HepG2 (cell line): ENCODE measurements around the gene METTL15. TPM values are rescaled to one million over a fixed set of nuclear protein-coding genes. Genes with fewer than 3 reads are reported as not detected.

Experiments
- ATAC-seq: fragments of 200-7000 bp; cut with Tn5 transposase; 3 replicates; pipeline ENCODE4 v1.9.1; 2020; ENCODE audit warnings: mild to moderate bottlenecking, moderate library complexity
- BruUV-seq: library from RNA; stranded (reverse); fragments of 400-500 nt; replicated peaks from 2 replicates; lab custom pipeline; 2021; lab: Mats Ljungman, UMichigan
- CTCF ChIA-PET: fragments of 300-600 bp; formaldehyde crosslinking; extraction: SDS; loops from one replicate; lab custom pipeline; 2021; ENCODE audit warnings: low total read pairs, inconsistent platforms, low intra/inter-chr PET ratio; lab: Yijun Ruan, JAX
- POLR2A ChIA-PET: fragments of 350-600 bp; sonication (Branson Sonifier 250); formaldehyde crosslinking; loops from one replicate; lab custom pipeline; 2020; ENCODE audit warnings: antibody characterized with exemption, inconsistent platforms; lab: Yijun Ruan, JAX
- DNase-seq: peaks from one replicate; pipeline ENCODE4 v3.0.0-alpha.2; 2015; ENCODE audit warnings: low spot score
- FAIRE-seq: peaks from 3 replicates; lab custom pipeline; 2011; peaks lifted over from hg19 to GRCh38; lab: Jason Lieb, UNC
- H2AFZ ChIP-seq: one replicate; pipeline ENCODE4 v1.6.1; 2011; ENCODE audit warnings: low read length, inconsistent platforms
- H3K27ac ChIP-seq: fragments of 300-600 bp; 3 replicates; pipeline ENCODE4 v1.8.0; 2011; ENCODE audit warnings: mixed run types, mild to moderate bottlenecking, mixed read lengths, low read length, inconsistent platforms; ENCODE audit not compliant: insufficient read depth; ENCODE audit errors: extremely low read length
- H3K27me3 ChIP-seq, 2 experiments: fragments of 200-600 bp in 1 of 2; 2 replicates in 1 of 2; 3 replicates in 1 of 2; pipeline versions ENCODE4 v1.6.0 to v1.8.0; 2011; ENCODE audit warnings: low read length in 2 of 2, mild to moderate bottlenecking in 2 of 2, moderate library complexity in 2 of 2, inconsistent platforms in 1 of 2; ENCODE audit not compliant: insufficient read depth in 2 of 2, control insufficient read depth in 1 of 2
- H3K36me3 ChIP-seq, 2 experiments: fragments of 200-600 bp in 1 of 2; replicated peaks in 1 of 2; 2 replicates in 1 of 2; 3 replicates in 1 of 2; pipeline versions ENCODE4 v1.5.1 to v1.8.0; 2011; ENCODE audit warnings: low read length in 2 of 2, inconsistent platforms in 1 of 2; ENCODE audit not compliant: insufficient read depth in 2 of 2, control insufficient read depth in 1 of 2
- H3K4me1 ChIP-seq: 2 replicates; pipeline ENCODE4 v1.5.1; 2012; ENCODE audit warnings: low read length, inconsistent platforms; ENCODE audit not compliant: insufficient read depth
- H3K4me2 ChIP-seq: 2 replicates; pipeline ENCODE4 v1.6.0; 2011; ENCODE audit warnings: low read depth, low read length, inconsistent platforms
- H3K4me3 ChIP-seq, 3 experiments: fragments of 200-600 bp in 1 of 3; sonication (generic), shearing (Covaris generic) in 1 of 3; replicated peaks in 1 of 3; 2 replicates each; pipeline ENCODE4 v1.5.1; 2011 to 2016; ENCODE audit warnings: low read length in 3 of 3, inconsistent platforms in 2 of 3, low read depth in 2 of 3, mild to moderate bottlenecking in 2 of 3, control low read depth in 1 of 3, mixed read lengths in 1 of 3; ENCODE audit not compliant: insufficient read depth in 1 of 3
- H3K79me2 ChIP-seq: one replicate; pipeline ENCODE4 v1.6.1; 2011; ENCODE audit warnings: low read length, inconsistent platforms; ENCODE audit not compliant: insufficient read depth
- H3K9ac ChIP-seq: 2 replicates; pipeline ENCODE4 v1.6.0; 2011; ENCODE audit warnings: mild to moderate bottlenecking, low read depth, low read length, inconsistent platforms; ENCODE audit not compliant: insufficient read depth
- H3K9me3 ChIP-seq: 2 replicates; pipeline ENCODE4 v1.5.1; 2012; ENCODE audit warnings: mild to moderate bottlenecking, low read length
- H4K20me1 ChIP-seq: 2 replicates; pipeline ENCODE4 v1.6.0; 2011; ENCODE audit warnings: inconsistent platforms, mild to moderate bottlenecking, low read length, moderate library complexity; ENCODE audit not compliant: insufficient read depth
- BRD4 ChIP-seq: sonication (generic); formaldehyde crosslinking; IDR thresholded peaks from 2 replicates; pipeline ENCODE4 v1.4.0; 2020; ENCODE audit warnings: missing genetic modification reagents
- DMAP1 ChIP-seq: IDR thresholded peaks from 2 replicates; pipeline ENCODE4 v1.6.1; 2016
- HDAC6 ChIP-seq: fragments of 200-600 bp; sonication (generic); IDR thresholded peaks from 2 replicates; pipeline ENCODE4 v1.7.0; 2017; ENCODE audit warnings: mild to moderate bottlenecking, antibody characterized with exemption, low read length, low read depth
- HMG20A ChIP-seq: IDR thresholded peaks from 2 replicates; pipeline ENCODE4 v1.6.1; 2016; ENCODE audit warnings: borderline replicate concordance
- IRF9 ChIP-seq: sonication (generic); formaldehyde crosslinking; IDR thresholded peaks from 2 replicates; pipeline ENCODE4 v1.8.0; 2022; ENCODE audit warnings: missing genetic modification reagents, mild to moderate bottlenecking, borderline replicate concordance
- NR2F1 ChIP-seq, 2 experiments: fragments of 450-650 bp in 1 of 2; formaldehyde crosslinking in 1 of 2; IDR thresholded peaks; 2 replicates each; pipeline versions ENCODE4 v1.5.0 to v1.6.1; 2016 to 2020; ENCODE audit warnings: mild to moderate bottlenecking in 1 of 2, missing compliant biosample characterization in 1 of 2, missing genetic modification reagents in 1 of 2, moderate library complexity in 1 of 2
- ONECUT2 ChIP-seq: sonication (generic); formaldehyde crosslinking; IDR thresholded peaks from 2 replicates; pipeline ENCODE4 v1.4.0; 2020; ENCODE audit warnings: missing genetic modification reagents
- PBX2 ChIP-seq: IDR thresholded peaks from 2 replicates; pipeline ENCODE4 v1.6.1; 2016; ENCODE audit warnings: control low read depth
- SNAPC5 ChIP-seq: sonication (generic); formaldehyde crosslinking; IDR thresholded peaks from 2 replicates; pipeline ENCODE4 v1.8.1; 2023; ENCODE audit warnings: mild to moderate bottlenecking, missing genetic modification reagents, borderline replicate concordance
- TCF7L2 ChIP-seq: IDR thresholded peaks from 2 replicates; pipeline ENCODE4 v1.6.1; 2011; ENCODE audit warnings: mild to moderate bottlenecking, low read depth, low read length, moderate library complexity
- XRCC5 ChIP-seq: fragments of 200-400 bp; formaldehyde crosslinking; optimal IDR thresholded peaks from 2 replicates; pipeline ENCODE3; 2017; ENCODE audit warnings: mild to moderate bottlenecking, low read length
- ZFP36L2 ChIP-seq: sonication (generic); formaldehyde crosslinking; IDR thresholded peaks from 2 replicates; pipeline ENCODE4 v1.4.0; 2020; ENCODE audit warnings: missing genetic modification reagents
- ZNF225 ChIP-seq: sonication (generic); formaldehyde crosslinking; IDR thresholded peaks from 2 replicates; pipeline ENCODE4 v1.4.0; 2020; ENCODE audit warnings: mild to moderate bottlenecking, missing genetic modification reagents
- ZNF414 ChIP-seq: sonication (generic); formaldehyde crosslinking; IDR thresholded peaks from 2 replicates; pipeline ENCODE4 v1.5.0; 2020; ENCODE audit warnings: missing genetic modification reagents
- ZNF460 ChIP-seq: sonication (generic); formaldehyde crosslinking; IDR thresholded peaks from 2 replicates; pipeline ENCODE4 v1.5.1; 2020; ENCODE audit warnings: missing genetic modification reagents, mild to moderate bottlenecking, borderline replicate concordance
- ZNF589 ChIP-seq: sonication (generic); formaldehyde crosslinking; conservative IDR thresholded peaks from 2 replicates; pipeline ENCODE4 v1.8.0; 2022; ENCODE audit warnings: mild to moderate bottlenecking, moderate library complexity, missing genetic modification reagents
- ZNF615 ChIP-seq: sonication (generic); formaldehyde crosslinking; IDR thresholded peaks from 2 replicates; pipeline ENCODE4 v1.5.0; 2020; ENCODE audit warnings: mild to moderate bottlenecking, missing genetic modification reagents, borderline replicate concordance
- ZNF619 ChIP-seq: sonication (generic); formaldehyde crosslinking; IDR thresholded peaks from 2 replicates; pipeline ENCODE4 v1.4.0; 2020; ENCODE audit warnings: mild to moderate bottlenecking, missing genetic modification reagents
- ZNF772 ChIP-seq: sonication (generic); formaldehyde crosslinking; IDR thresholded peaks from 2 replicates; pipeline ENCODE4 v1.5.0; 2020; ENCODE audit warnings: mild to moderate bottlenecking, missing genetic modification reagents
- ZNF788 ChIP-seq: sonication (generic); formaldehyde crosslinking; IDR thresholded peaks from 2 replicates; pipeline ENCODE4 v1.5.0; 2020; ENCODE audit warnings: mild to moderate bottlenecking, missing genetic modification reagents, borderline replicate concordance
- WGBS: methylation state at CpG from one replicate; pipeline ENCODE4 v1.1.6; 2017; ENCODE audit warnings: low lambda C conversion rate; 5-methylcytosine and 5-hydroxymethylcytosine counted together
- in situ Hi-C: cut with HindIII; loops from 2 replicates; pipeline ENCODE4 v1.10.0; 2017; ENCODE audit warnings: low pct_unique_long_range_greater_than_20kb; ENCODE audit not compliant: extremely low pct_ligation_motif_present
- intact Hi-C: fragments of 100-400 bp; cut with micrococcal nuclease; formaldehyde crosslinking; loops from one replicate; pipeline ENCODE4 v1.10.0; 2022; ENCODE audit not compliant: unreplicated experiment
- polyA plus RNA-seq, 8 experiments: library from polyadenylated mRNA; depleted of rRNA in 3 of 8; stranded (reverse) in 7 of 8; unstranded in 1 of 8; fragments of >200 nt; fragmentation: Illumina TruSeq in 4 of 8; extraction: Trizol in 4 of 8; gene quantifications; 2 replicates each; pipeline versions ENCODE4 v1.2.1 to v1.2.3, GENCODE V29; 2011 to 2016; ENCODE audit warnings: low read depth in 4 of 8, missing spikeins in 1 of 8, mixed read lengths in 1 of 8; ENCODE audit not compliant: insufficient read depth in 1 of 8
- total RNA-seq, 5 experiments: library from RNA; depleted of rRNA; stranded (reverse); fragments of >200 nt; fragmentation: Illumina TruSeq; extraction: Trizol; gene quantifications; 2 replicates each; pipeline ENCODE4 v1.2.3, GENCODE V29; 2016; ENCODE audit warnings: low read depth in 1 of 5

METTL15 gene
- total and polyA plus RNA-seq, 2 of the 13 experiments (the other 11 are each of a cell fraction or from before 2014, with no cell fraction given) = 6.5 to 14.0 TPM

GRCh38 chr11:28144808-28145207 lies 36.6 kb downstream of the METTL15 start:
- Histone ChIP-seq H3K27me3 (no peaks in the 10 kb centered on the region), H3K4me1 (0 out of 2 replicates have a peak, but pooled peaks cover 6% of the 10 kb centered on the region), H4K20me1 (no peaks in the 10 kb centered on the region), H3K36me3 (peaks cover 0 to 1% of the 10 kb centered on the region in 2 experiments; a peak in 1 of 5 replicates), H3K9me3 (no peaks in the 10 kb centered on the region), H2AFZ (no peak overlapping the region), H3K9ac (no peak overlapping the region), H3K79me2 (no peaks in the 10 kb centered on the region), H3K27ac (no peak overlapping the region), H3K4me2 (no peak overlapping the region), H3K4me3 (no peak overlapping the region)
- DNase-seq (no peak), FAIRE-seq (no peak), ATAC-seq (no peak)
- in situ Hi-C loops = no loop called here
- BruUV-seq = no TSS peak
- TF ChIP-seq HDAC6 (no peak), ZNF460 (no peak), NR2F1 (CRISPR knock-in tag; IDR thresholded peaks at IDR 0.05) (no peak), IRF9 (CRISPR knock-in tag) (no peak), BRD4 (CRISPR knock-in tag) (no peak), ZNF619 (CRISPR knock-in tag) (no peak), ZNF615 (CRISPR knock-in tag) (no peak), ZNF225 (no peak), ZNF589 (CRISPR knock-in tag) (no peak), ZNF414 (CRISPR knock-in tag) (no peak), HMG20A (CRISPR knock-in tag) (no peak), PBX2 (CRISPR knock-in tag) (no peak), XRCC5 (no peak), TCF7L2 (no peak), SNAPC5 (CRISPR knock-in tag) (no peak), ZFP36L2 (no peak), DMAP1 (CRISPR knock-in tag) (no peak), ZNF772 (CRISPR knock-in tag) (no peak), ZNF788 (no peak), ONECUT2 (CRISPR knock-in tag) (no peak)
- ChIA-PET CTCF (no interaction called here), POLR2A (no interaction called here)
- intact Hi-C loops = no loop called here
- no CpG with 5 or more reads among the region's 2 CpGs for WGBS
